Keratinocyte (primary cell): Measurements from ENCODE around the gene PCDH15. TPM values are rescaled to one million over a fixed set of nuclear protein-coding genes. Genes with fewer than 3 reads are reported as not detected.
A peak's percentile ranks its signal among the peaks of the same experiment; 100 is the strongest.

Experiments used
- DNase-seq: peaks from one replicate; pipeline ENCODE4 v3.0.0-alpha.2; 2011; ENCODE audit warnings: low read depth, missing footprints, low spot score
- FAIRE-seq: peaks from 2 replicates; lab custom pipeline; 2011; peaks lifted over from hg19 to GRCh38; lab: Jason Lieb, UNC
- H2AFZ ChIP-seq: 2 replicates; pipeline ENCODE4 v1.6.0; 2012; ENCODE audit warnings: low read length, control low read depth, inconsistent platforms; ENCODE audit not compliant: control insufficient read depth
- H3K27ac ChIP-seq: 2 replicates; pipeline ENCODE4 v1.5.1; 2011; ENCODE audit warnings: low read length; ENCODE audit not compliant: control insufficient read depth, insufficient read depth
- H3K27me3 ChIP-seq: 3 replicates; pipeline ENCODE4 v1.6.0; 2011; ENCODE audit warnings: low read length; ENCODE audit not compliant: control insufficient read depth, insufficient read depth; ENCODE audit errors: extremely low read depth
- H3K36me3 ChIP-seq, 2 experiments: 2 replicates in 1 of 2; 3 replicates in 1 of 2; pipeline ENCODE4 v1.5.1; 2011; ENCODE audit warnings: low read length in 2 of 2, mild to moderate bottlenecking in 1 of 2; ENCODE audit not compliant: control insufficient read depth in 2 of 2, insufficient read depth in 2 of 2; ENCODE audit errors: extremely low read depth in 1 of 2
- H3K4me1 ChIP-seq: 3 replicates; pipeline ENCODE4 v1.5.1; 2011; ENCODE audit warnings: low read length; ENCODE audit not compliant: control insufficient read depth, insufficient read depth; ENCODE audit errors: extremely low read depth
- H3K4me2 ChIP-seq: 3 replicates; pipeline ENCODE4 v1.6.0; 2011; ENCODE audit warnings: low read depth, low read length; ENCODE audit not compliant: control insufficient read depth, insufficient read depth; ENCODE audit errors: extremely low read depth
- H3K4me3 ChIP-seq, 3 experiments: fragments of 200-600 bp in 1 of 3; sonication (generic) in 1 of 3; 2 replicates in 2 of 3; 3 replicates in 1 of 3; pipeline ENCODE4 v1.5.1; 2011 to 2016; ENCODE audit warnings: low read length in 3 of 3, mild to moderate bottlenecking in 3 of 3, control low read depth in 2 of 3, inconsistent platforms in 1 of 3, low read depth in 1 of 3, mixed read lengths in 1 of 3, mixed run types in 1 of 3, moderate library complexity in 1 of 3; ENCODE audit not compliant: control insufficient read depth in 2 of 3, insufficient read depth in 2 of 3; ENCODE audit errors: extremely low read depth in 1 of 3
- H3K79me2 ChIP-seq: 2 replicates; pipeline ENCODE4 v1.6.0; 2012; ENCODE audit warnings: low read length; ENCODE audit not compliant: control insufficient read depth, insufficient read depth
- H3K9ac ChIP-seq: 3 replicates; pipeline ENCODE4 v1.6.0; 2011; ENCODE audit warnings: low read length; ENCODE audit not compliant: control insufficient read depth, insufficient read depth; ENCODE audit errors: extremely low read depth
- H3K9me1 ChIP-seq: 3 replicates; pipeline ENCODE4 v1.6.0; 2011; ENCODE audit warnings: low read length; ENCODE audit not compliant: control insufficient read depth, insufficient read depth; ENCODE audit errors: extremely low read depth
- H3K9me3 ChIP-seq: 2 replicates; pipeline ENCODE4 v1.5.1; 2012; ENCODE audit warnings: low read depth, low read length; ENCODE audit not compliant: control insufficient read depth
- H4K20me1 ChIP-seq: 3 replicates; pipeline ENCODE4 v1.6.0; 2011; ENCODE audit warnings: low read length; ENCODE audit not compliant: control insufficient read depth, insufficient read depth; ENCODE audit errors: extremely low read depth
- CTCF ChIP-seq, 3 experiments: IDR thresholded peaks in 1 of 3; conservative IDR thresholded peaks in 1 of 3; optimal IDR thresholded peaks in 1 of 3; 2 replicates in 2 of 3; 3 replicates in 1 of 3; pipeline versions ENCODE3 to v1.5.1; 2011; ENCODE audit warnings: low read length in 3 of 3, mild to moderate bottlenecking in 3 of 3, moderate library complexity in 2 of 3, control low read depth in 1 of 3, inconsistent platforms in 1 of 3; ENCODE audit not compliant: insufficient read depth in 2 of 3; ENCODE audit errors: extremely low read depth in 1 of 3
- EZH2 ChIP-seq: IDR thresholded peaks from one replicate; pipeline ENCODE4 v1.6.1; 2012; ENCODE audit warnings: inconsistent platforms, mild to moderate bottlenecking, low read length, moderate library complexity
- dilution Hi-C: fragments of 300-500 bp; cut with MboI; formaldehyde crosslinking; loops from one replicate; pipeline ENCODE4 v1.7.0; 2020; ENCODE audit warnings: low sequenced_read_pairs; ENCODE audit not compliant: extremely low pct_ligation_motif_present
- polyA plus RNA-seq, 5 experiments: library from polyadenylated mRNA; depleted of rRNA in 3 of 5; stranded (reverse) in 3 of 5; stranded (forward) in 1 of 5; unstranded in 1 of 5; fragments of >200 nt; gene quantifications; 1 replicate in 1 of 5; 2 replicates in 3 of 5; 3 replicates in 1 of 5; pipeline versions ENCODE4 v1.2.1 to v1.2.3, GENCODE V29; 2011 to 2012; ENCODE audit warnings: missing spikeins in 2 of 5, low read depth in 1 of 5, low replicate concordance in 1 of 5

PCDH15 gene
- polyA plus RNA-seq, 1 donor (not counting 4 experiments of a cell fraction or from before 2014, with no cell fraction given): not detected

GRCh38 chr10:54133203-54133602 lies 667.8 kb downstream of the PCDH15 start:
- DNase-seq (no peak), FAIRE-seq (no peak)
- no peak overlapping the region for H3K9ac ChIP-seq
- TF ChIP-seq EZH2 (no peak), CTCF (optimal IDR thresholded peaks at IDR 0.05 in 1 of 3, IDR thresholded peaks at IDR 0.05 in 1 of 3, conservative IDR thresholded peaks at IDR 0.05 in 1 of 3; ENCODE audit: extremely low read depth in 1 of 3, insufficient read depth in 2 of 3, low read length in 3 of 3) (peak in 1 of 3 experiments; percentile 32)
- H3K4me1 ChIP-seq: no peaks in the 10 kb centered on the region
- no peaks in the 10 kb centered on the region for H3K9me1 ChIP-seq
- H3K4me2 ChIP-seq: no peak overlapping the region
- H4K20me1 ChIP-seq: no peaks in the 10 kb centered on the region
- H3K27me3 ChIP-seq: no peaks in the 10 kb centered on the region
- dilution Hi-C loops: no loop called here
- no peak overlapping the region for H3K27ac ChIP-seq
- H2AFZ ChIP-seq: no peak overlapping the region
- no peaks in the 10 kb centered on the region for H3K36me3 ChIP-seq
- no peak overlapping the region for H3K4me3 ChIP-seq
- no peaks in the 10 kb centered on the region for H3K79me2 ChIP-seq
- H3K9me3 ChIP-seq: no peaks in the 10 kb centered on the region

- Histone ChIP-seq H3K4me1 (no peaks in the 10 kb centered on the region), H3K79me2 (no peaks in the 10 kb centered on the region), H3K27me3 (no peaks in the 10 kb centered on the region), H3K4me2 (no peak overlapping the region), H4K20me1 (no peaks in the 10 kb centered on the region), H3K36me3 (no peaks in the 10 kb centered on the region), H3K9ac (no peak overlapping the region), H2AFZ (peak overlapping the region; percentile 24), H3K9me3 (no peaks in the 10 kb centered on the region), H3K9me1 (no peaks in the 10 kb centered on the region), H3K4me3 (no peak overlapping the region), H3K27ac (no peak overlapping the region)
- TF ChIP-seq CTCF (optimal IDR thresholded peaks at IDR 0.05 in 1 of 3, IDR thresholded peaks at IDR 0.05 in 1 of 3, conservative IDR thresholded peaks at IDR 0.05 in 1 of 3; ENCODE audit: extremely low read depth in 1 of 3, insufficient read depth in 2 of 3, low read length in 3 of 3): no peak
- no peak for TF ChIP-seq EZH2
- dilution Hi-C loops: no loop called here
- no peak for DNase-seq
- no peak for FAIRE-seq
These were observed 669.2 kb downstream of the PCDH15 start for GRCh38 chr10:54131833-54132232.
